ENCODE data around the gene NINL.

NINL gene

DNA sequence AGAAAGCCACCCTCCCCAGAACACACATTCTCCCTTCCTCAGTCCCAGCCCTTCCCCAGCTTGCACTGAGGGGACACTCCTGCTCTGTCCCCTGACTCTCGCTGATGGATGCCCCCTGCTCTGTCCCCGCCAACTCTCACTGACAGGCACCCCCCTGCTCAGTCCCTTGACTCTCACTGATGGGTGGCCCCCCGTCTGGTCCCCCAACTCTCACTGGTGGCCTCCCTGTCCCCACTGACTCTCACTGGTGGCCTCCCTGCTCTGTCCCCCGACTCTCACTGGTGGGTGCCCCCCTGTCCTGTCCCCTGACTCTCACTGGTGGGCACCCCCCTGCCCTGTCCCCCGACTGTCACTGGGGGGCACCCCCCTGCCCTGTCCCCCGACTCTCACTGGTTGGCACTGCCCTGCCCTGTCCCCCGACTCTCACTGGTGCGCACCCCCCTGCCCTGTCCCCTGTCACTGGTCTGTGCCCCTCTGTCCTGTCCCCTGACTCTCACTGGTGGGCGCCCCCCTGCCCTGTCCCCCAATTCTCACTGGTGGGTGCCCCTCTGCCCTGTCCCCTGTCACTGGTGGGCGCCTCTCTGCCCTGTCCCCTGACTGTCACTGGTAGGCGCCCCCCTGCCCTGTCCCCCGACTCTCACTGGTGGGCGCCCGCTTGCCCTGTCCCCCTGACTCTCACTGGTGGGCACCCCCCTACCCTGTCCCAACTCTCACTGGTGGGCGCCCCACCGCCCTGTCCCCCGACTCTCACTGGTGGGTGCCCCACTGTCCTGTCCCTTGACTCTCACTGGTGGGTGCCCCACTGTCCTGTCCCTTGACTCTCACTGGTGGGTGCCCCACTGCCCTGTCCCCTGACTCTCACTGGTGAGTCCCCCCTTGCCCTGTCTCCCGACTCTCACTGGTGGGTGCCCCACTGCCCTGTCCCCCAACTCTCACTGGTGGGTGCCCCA, 116.9 kb downstream of the NINL start:
- Histone ChIP-seq H3K9me3 (replicated peaks in 1 of 11) (peaks cover 0 to 8% (median 5%) of the 10 kb centered on the region in 11 experiments; a peak in 8 of 22 replicates), H3K9ac (peak overlapping the region in 1 of 11 experiments; percentile 34; a peak in 1 of 22 replicates), H3K36me3 (peaks cover 0 to 74% (median 35%) of the 10 kb centered on the region in 11 experiments; a peak in 15 of 22 replicates), H3K4me2 (no peak overlapping the region), H3K27me3 (no peaks in the 10 kb centered on the region), H3K4me3 (no peak overlapping the region), H4K20me1 (peaks cover 0 to 11% (median 0%) of the 10 kb centered on the region in 11 experiments; a peak in 2 of 22 replicates), H3K27ac (peak overlapping the region in 7 of 11 experiments; percentile 6 to 37 (median 32); a peak in 9 of 22 replicates), H3K4me1 (peaks cover 7 to 63% (median 35%) of the 10 kb centered on the region in 10 experiments; a peak in 18 of 20 replicates)
- no peak for TF ChIP-seq Cebpa-rat (IDR thresholded peaks at IDR 0.05)

DNA sequence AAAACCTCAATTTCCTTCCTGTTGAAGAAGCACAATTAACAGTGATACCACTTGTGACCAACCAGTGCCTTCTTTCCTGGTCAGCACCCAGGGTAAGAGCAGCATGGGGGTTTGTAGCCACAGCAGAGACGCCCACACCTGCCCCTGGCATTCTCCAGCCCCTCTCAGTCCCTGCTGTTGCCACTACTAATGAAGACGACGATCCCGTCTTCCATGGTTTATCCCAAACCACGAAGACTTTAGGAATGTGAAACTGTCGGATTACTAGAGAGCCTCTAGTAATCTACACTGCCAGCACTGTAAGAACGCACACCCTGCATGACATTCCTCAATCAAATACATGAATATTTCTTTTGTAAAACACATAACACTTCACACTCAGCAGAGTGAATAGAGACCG, 117.9 kb downstream of the NINL start:
- H3K27me3 ChIP-seq, result no peaks in the 10 kb centered on the region
- H3K27ac ChIP-seq, result 0 out of 22 replicates have a peak overlapping the region, but pooled peaks of 1 of the 11 experiments have one; percentile 15
- H3K9ac ChIP-seq, result no peak overlapping the region
- peaks cover 13 to 64% (median 38%) of the 10 kb centered on the region in 10 experiments for H3K4me1 ChIP-seq
- no peak overlapping the region for H3K4me2 ChIP-seq
- H3K36me3 ChIP-seq, result peaks cover 0 to 79% (median 37%) of the 10 kb centered on the region in 11 experiments; a peak in 15 of 22 replicates
- peaks cover 0 to 11% (median 0%) of the 10 kb centered on the region in 11 experiments; a peak in 2 of 22 replicates for H4K20me1 ChIP-seq
- no peak for TF ChIP-seq Cebpa-rat (IDR thresholded peaks at IDR 0.05)
- peaks cover 0 to 8% (median 5%) of the 10 kb centered on the region in 11 experiments; a peak in 8 of 22 replicates for H3K9me3 ChIP-seq (replicated peaks in 1 of 11)
- H3K4me3 ChIP-seq, result no peak overlapping the region

DNA sequence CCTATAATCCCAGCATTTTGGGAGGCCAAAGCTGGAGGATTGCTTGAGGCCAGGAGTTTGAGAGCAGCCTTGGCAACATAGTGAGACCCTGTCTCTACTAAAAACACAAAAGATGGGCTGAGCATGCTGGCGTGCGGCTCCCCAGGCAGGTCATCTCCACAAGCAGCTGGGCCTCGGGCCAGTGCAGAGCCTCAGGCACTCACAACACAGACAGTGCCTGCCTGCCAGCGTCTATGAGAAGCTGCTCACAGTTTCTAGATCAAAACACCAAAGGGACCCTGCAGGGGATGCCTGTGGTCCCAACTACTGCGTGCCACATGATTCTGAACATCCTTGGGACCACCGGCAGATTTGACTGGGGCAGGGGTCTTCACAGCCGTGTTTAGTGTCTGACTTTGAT, 118.5 kb downstream of the NINL start:
- Histone ChIP-seq H4K20me1 (peaks cover 0 to 11% (median 0%) of the 10 kb centered on the region in 11 experiments; a peak in 2 of 22 replicates), H3K9ac (no peak overlapping the region), H3K36me3 (peaks cover 0 to 79% (median 37%) of the 10 kb centered on the region in 11 experiments; a peak in 15 of 22 replicates), H3K27ac (no peak overlapping the region), H3K27me3 (no peaks in the 10 kb centered on the region), H3K4me1 (peaks cover 19 to 67% (median 44%) of the 10 kb centered on the region in 10 experiments), H3K4me2 (no peak overlapping the region), H3K4me3 (no peak overlapping the region), H3K9me3 (replicated peaks in 1 of 11) (peaks cover 0 to 7% (median 5%) of the 10 kb centered on the region in 11 experiments; a peak in 8 of 22 replicates)
- no peak for TF ChIP-seq Cebpa-rat (IDR thresholded peaks at IDR 0.05)

DNA sequence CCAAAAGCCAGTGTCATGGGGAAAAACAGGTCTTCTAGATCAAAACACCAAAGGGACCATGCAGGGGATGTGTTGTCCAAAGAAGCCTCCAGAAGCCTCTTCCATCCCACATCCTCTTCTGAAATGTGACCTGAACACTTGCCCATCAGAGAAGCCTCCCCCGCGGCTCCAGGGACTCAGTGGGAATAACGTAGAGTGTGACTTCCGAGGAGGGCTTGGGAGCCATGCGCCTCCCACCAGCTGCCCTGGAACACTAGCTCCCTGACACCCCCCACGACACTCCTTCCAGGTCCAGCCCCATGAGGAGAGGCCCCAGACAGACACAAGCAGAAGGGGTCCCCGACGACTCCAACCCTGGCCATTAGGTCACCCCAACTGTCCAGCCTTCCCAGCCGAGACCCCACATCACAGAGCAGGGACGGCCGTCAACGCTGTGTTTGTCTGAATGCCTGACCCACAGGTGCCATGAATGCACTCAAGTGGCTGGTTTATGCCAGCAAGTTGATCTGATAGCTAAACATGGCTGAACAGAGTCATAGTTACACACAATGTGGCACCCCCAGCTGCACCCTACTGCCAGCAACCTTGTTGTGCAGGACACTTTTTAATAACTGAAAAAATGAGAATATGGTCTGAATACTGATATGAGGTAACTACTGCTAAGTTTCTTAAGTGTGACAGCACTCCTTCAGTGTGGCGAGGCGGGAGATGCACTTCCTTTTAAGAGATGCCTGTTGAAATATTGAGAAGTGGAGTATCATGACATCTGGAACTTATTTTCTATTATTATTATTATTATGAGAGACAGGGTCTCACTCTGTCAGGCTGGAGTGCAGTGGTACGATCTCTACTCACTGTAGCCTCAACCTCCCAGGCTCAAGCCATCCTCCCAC, 119.8 kb downstream of the NINL start:
- H3K4me3 ChIP-seq, result no peak overlapping the region
- peaks cover 0 to 74% (median 37%) of the 10 kb centered on the region in 11 experiments; a peak in 15 of 22 replicates for H3K36me3 ChIP-seq
- no peak overlapping the region for H3K4me2 ChIP-seq
- H3K9me3 ChIP-seq (replicated peaks in 1 of 11), result no peaks in the 10 kb centered on the region
- H3K27me3 ChIP-seq, result no peaks in the 10 kb centered on the region
- TF ChIP-seq Cebpa-rat (IDR thresholded peaks at IDR 0.05), result no peak
- peaks cover 31 to 67% (median 49%) of the 10 kb centered on the region in 10 experiments for H3K4me1 ChIP-seq
- H3K27ac ChIP-seq, result peak overlapping the region in 3 of 11 experiments; percentile 16 to 47 (median 21); a peak in 3 of 22 replicates
- no peak overlapping the region for H3K9ac ChIP-seq
- H4K20me1 ChIP-seq, result peaks cover 0 to 11% (median 0%) of the 10 kb centered on the region in 11 experiments; a peak in 1 of 22 replicates

DNA sequence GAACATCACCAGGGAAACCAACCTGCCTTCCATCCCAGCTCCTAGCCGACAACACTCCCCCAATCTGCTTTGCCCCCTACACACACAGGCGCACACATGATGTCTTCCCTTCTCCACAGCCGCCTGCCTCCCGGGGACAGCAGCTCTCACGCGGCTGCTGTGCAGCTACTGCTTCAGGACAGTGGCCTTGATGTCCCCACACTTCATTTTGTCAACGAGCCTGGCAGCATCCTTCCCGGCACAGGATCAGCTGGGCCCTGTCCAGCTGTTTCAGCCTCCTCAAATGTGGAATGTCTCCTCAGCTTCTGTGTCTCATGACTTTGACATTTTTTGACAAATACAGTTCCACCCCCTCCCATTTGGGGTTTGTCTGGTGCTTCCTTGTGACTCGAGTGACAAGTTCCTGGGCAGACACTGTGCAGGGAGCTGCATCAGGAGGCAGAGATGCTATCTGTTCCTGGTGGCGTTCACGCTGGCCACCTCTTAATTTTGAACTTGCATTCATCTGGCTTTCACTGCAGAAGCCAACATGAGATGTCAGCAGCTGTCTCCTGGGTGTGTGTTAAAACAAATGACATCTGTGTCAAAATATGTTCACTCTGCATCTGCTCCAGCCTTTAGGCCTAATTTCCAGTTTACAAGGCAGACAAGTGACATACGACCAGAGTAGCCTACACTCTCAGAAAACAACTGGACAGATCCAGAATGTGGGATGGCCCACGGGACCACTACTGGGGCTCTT, 120.7 kb downstream of the NINL start:
- Histone ChIP-seq H3K4me2 (0 out of 22 replicates have a peak overlapping the region, but pooled peaks of 1 of the 11 experiments have one; percentile 12), H3K4me1 (peaks cover 35 to 67% (median 49%) of the 10 kb centered on the region in 10 experiments), H3K36me3 (peaks cover 0 to 78% (median 37%) of the 10 kb centered on the region in 11 experiments; a peak in 15 of 22 replicates), H3K27ac (peak overlapping the region in 4 of 11 experiments; percentile 2 to 47 (median 18); a peak in 4 of 22 replicates), H3K27me3 (no peaks in the 10 kb centered on the region), H3K9me3 (replicated peaks in 1 of 11) (no peaks in the 10 kb centered on the region), H3K9ac (no peak overlapping the region), H3K4me3 (no peak overlapping the region), H4K20me1 (peaks cover 0 to 7% (median 0%) of the 10 kb centered on the region in 11 experiments; a peak in 1 of 22 replicates)
- TF ChIP-seq Cebpa-rat (IDR thresholded peaks at IDR 0.05), result no peak

DNA sequence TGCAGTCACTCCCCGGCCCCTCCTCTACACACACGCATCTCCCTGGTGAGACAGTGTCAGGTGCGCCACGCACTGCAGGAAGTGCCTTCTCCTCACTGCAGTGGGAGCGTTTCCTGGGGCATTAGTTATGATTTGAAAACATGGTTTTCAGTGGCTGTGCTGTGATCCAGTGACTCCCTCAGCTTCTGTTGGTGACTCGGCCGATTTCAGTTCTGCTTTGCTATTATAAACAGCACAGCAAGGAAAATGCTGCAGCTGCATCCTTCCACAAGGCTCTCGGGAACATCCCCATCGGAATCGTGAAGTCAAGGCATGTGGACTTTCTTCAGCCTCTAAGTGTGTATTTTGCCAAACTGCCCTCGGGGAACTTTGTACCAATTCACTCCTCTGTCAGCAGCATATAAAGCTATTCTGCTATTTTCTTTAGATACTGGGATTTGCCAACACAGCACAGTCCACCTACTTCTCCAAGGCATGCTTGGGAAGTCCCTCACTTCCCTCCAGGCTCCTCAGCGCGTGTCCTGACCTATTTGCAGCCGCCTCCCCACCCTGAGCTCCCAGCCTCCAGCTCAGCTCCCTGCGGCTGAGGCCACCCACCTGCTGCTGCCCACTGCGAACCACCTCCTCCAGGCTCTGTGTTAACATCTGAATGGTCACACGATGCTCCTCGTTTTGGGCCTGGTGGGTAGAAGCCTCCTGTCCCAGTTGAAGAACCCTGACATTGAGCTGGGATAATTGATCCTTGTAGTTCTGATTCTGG, 123.4 kb downstream of the NINL start:
- peaks cover 0 to 3% (median 0%) of the 10 kb centered on the region in 11 experiments; a peak in 1 of 22 replicates for H4K20me1 ChIP-seq
- TF ChIP-seq Cebpa-rat (IDR thresholded peaks at IDR 0.05), result no peak
- peak overlapping the region; percentile 79 to 97 (median 87) for H3K4me2 ChIP-seq
- peaks cover 38 to 60% (median 48%) of the 10 kb centered on the region in 10 experiments for H3K4me1 ChIP-seq
- H3K27ac ChIP-seq, result peak overlapping the region; percentile 43 to 86 (median 73); a peak in 21 of 22 replicates
- H3K9ac ChIP-seq, result peak overlapping the region; percentile 38 to 73 (median 59); a peak in 18 of 22 replicates
- peaks cover 0 to 80% (median 37%) of the 10 kb centered on the region in 11 experiments; a peak in 15 of 22 replicates for H3K36me3 ChIP-seq
- no peaks in the 10 kb centered on the region for H3K9me3 ChIP-seq (replicated peaks in 1 of 11)
- peak overlapping the region in 5 of 10 experiments; percentile 4 to 37 (median 10); a peak in 3 of 20 replicates for H3K4me3 ChIP-seq
- H3K27me3 ChIP-seq, result no peaks in the 10 kb centered on the region

DNA sequence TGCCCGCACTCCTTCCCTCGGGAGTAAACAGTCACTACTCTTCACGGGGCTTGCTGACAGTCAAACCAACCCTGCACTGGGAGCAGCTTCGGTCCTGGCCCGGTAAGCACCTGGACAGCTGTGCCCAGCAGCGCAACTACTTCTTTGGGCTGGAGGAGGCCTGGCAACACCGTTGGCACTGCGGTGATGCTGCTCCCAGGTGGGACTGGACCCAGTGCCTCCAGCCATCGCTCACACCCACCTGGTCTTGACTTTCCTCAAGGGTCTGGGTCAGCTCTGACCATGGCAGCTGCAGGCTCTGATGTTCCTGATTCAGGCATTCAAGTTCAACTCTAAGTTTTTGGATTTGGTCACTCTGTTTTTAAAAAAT, 124.1 kb downstream of the NINL start:
- Histone ChIP-seq H3K4me1 (peaks cover 38 to 60% (median 48%) of the 10 kb centered on the region in 10 experiments), H4K20me1 (peaks cover 0 to 3% (median 0%) of the 10 kb centered on the region in 11 experiments; a peak in 1 of 22 replicates), H3K27ac (peak overlapping the region; percentile 43 to 86 (median 73); a peak in 21 of 22 replicates), H3K9ac (peak overlapping the region; percentile 12 to 73 (median 56); a peak in 16 of 22 replicates), H3K36me3 (peaks cover 0 to 73% (median 30%) of the 10 kb centered on the region in 11 experiments; a peak in 14 of 22 replicates), H3K4me2 (peak overlapping the region; percentile 79 to 97 (median 87)), H3K27me3 (no peaks in the 10 kb centered on the region), H3K4me3 (peak overlapping the region in 6 of 10 experiments; percentile 4 to 37 (median 22); a peak in 6 of 20 replicates), H3K9me3 (replicated peaks in 1 of 11) (no peaks in the 10 kb centered on the region)
- TF ChIP-seq Cebpa-rat (IDR thresholded peaks at IDR 0.05), result no peak

Data from BLaER1 treated with 17β-estradiol and CSF1 and Interleukin-3, amounts not matched to agents 10 nM and 100 nM (cell line).